ENCODE data around the gene TMEM184B. TPM values are rescaled to one million over a fixed set of nuclear protein-coding genes. Genes with fewer than 3 reads are reported as not detected.

TMEM184B gene
- total and polyA plus RNA-seq, 2 of the 8 experiments (the other 6 are each of a cell fraction or from before 2014, with no cell fraction given) = 41.6 to 81.0 TPM

DNA sequence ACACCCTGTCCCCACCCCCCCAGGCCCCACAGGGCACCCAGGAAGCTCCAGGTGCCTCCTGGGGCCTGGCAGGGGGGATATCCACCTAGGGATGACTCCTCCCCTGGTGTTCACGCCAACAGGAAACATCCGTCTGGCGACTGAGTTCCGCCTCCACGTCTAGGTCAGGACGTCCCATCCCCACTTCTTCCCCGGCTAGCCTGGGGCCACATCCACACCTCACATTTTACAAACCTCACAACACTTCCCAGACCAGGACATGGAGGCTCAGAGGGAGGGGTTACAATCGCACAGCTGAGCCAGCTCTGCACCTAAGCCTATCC lies 50.1 kb downstream of the TMEM184B start:
- no peaks in the 10 kb centered on the region for H3K9me3 ChIP-seq (ENCODE audit: insufficient read depth in 2 of 2, low read depth in 1 of 2, low read length in 1 of 2)
- H3K36me3 ChIP-seq (ENCODE audit: control insufficient read depth in 2 of 4, insufficient read depth in 4 of 4, low read length in 3 of 4) = peaks cover 0 to 11% (median 4%) of the 10 kb centered on the region in 4 experiments; a peak in 6 of 8 replicates
- no peak overlapping the region for H2BK20ac ChIP-seq (ENCODE audit: low read length)
- H4K5ac ChIP-seq (ENCODE audit: insufficient read length, low read depth, low read length) = no peak overlapping the region
- H3K79me2 ChIP-seq (ENCODE audit: control insufficient read depth in 1 of 2, insufficient read depth in 2 of 2, low read length in 2 of 2) = no peaks in the 10 kb centered on the region
- no peak overlapping the region for H3K27ac ChIP-seq (ENCODE audit: low read depth, low read length)
- H4K8ac ChIP-seq (ENCODE audit: extremely low read depth, insufficient read depth, low read length) = no peak overlapping the region
- H2BK12ac ChIP-seq (ENCODE audit: low read depth, low read length) = no peak overlapping the region
- POLR2A ChIA-PET (ENCODE audit: partially characterized antibody) = interaction anchor here (1.3 to 1.5 kb wide), 2 partner anchors 44 to 129 kb away, joined by 3 to 4 read pairs; no protein-coding TSS in a partner anchor
- FAIRE-seq (no peak), DNase-seq (ENCODE audit: low read depth in 1 of 2, low spot score in 2 of 2) (no peak)
- no peaks in the 10 kb centered on the region for H3K27me3 ChIP-seq (replicated peaks in 1 of 4; ENCODE audit: control insufficient read depth in 3 of 4, extremely low read depth in 1 of 4, insufficient read depth in 3 of 4, low read length in 3 of 4)
- no peak overlapping the region for H3K23ac ChIP-seq (ENCODE audit: insufficient read length)
- no peak overlapping the region for H2AK5ac ChIP-seq (ENCODE audit: low read depth, low read length)
- no peak overlapping the region for H4K91ac ChIP-seq (replicated peaks; ENCODE audit: insufficient read length, low read length)
- H3K14ac ChIP-seq (ENCODE audit: insufficient read length) = no peak overlapping the region
- no peak overlapping the region for H3K4me2 ChIP-seq (ENCODE audit: insufficient read depth in 1 of 2, low read depth in 2 of 2, low read length in 2 of 2)
- H3K18ac ChIP-seq (ENCODE audit: extremely low read depth, low read length) = no peak overlapping the region
- H4K20me1 ChIP-seq (replicated peaks in 1 of 2; ENCODE audit: control insufficient read depth in 1 of 2, insufficient read depth in 2 of 2, low read length in 2 of 2) = peaks cover 2 to 9% of the 10 kb centered on the region in 2 experiments
- H3K4ac ChIP-seq (replicated peaks; ENCODE audit: insufficient read length, low read depth, low read length) = no peak overlapping the region
- H3K56ac ChIP-seq (replicated peaks; ENCODE audit: insufficient read length, low read depth, low read length) = no peak overlapping the region
- H2BK15ac ChIP-seq (ENCODE audit: low read length) = no peak overlapping the region
- peaks cover 10 to 25% (median 16%) of the 10 kb centered on the region in 4 experiments for H3K4me1 ChIP-seq (replicated peaks in 1 of 4; ENCODE audit: control insufficient read depth in 3 of 4, insufficient read depth in 4 of 4, low read length in 3 of 4)
- no peaks in the 10 kb centered on the region for H3K23me2 ChIP-seq (ENCODE audit: low read depth, low read length)
- no peak overlapping the region for H3K9ac ChIP-seq (replicated peaks in 1 of 4; ENCODE audit: extremely low read depth in 1 of 4, low read depth in 3 of 4, low read length in 3 of 4)
- H3K79me1 ChIP-seq (ENCODE audit: low read depth, low read length) = no peaks in the 10 kb centered on the region; the same call in 1 of the 2 replicates
- H2BK120ac ChIP-seq (replicated peaks; ENCODE audit: low read depth, low read length) = no peak overlapping the region
- no peak overlapping the region for H2BK5ac ChIP-seq (ENCODE audit: low read depth, low read length)
- H2AFZ ChIP-seq (ENCODE audit: low read length) = no peak overlapping the region
- 89% methylated on average over 8 of the region's 8 CpGs; no CpG with 5 or more reads in 1 of the 2 experiments for WGBS, 2 experiments (ENCODE audit: extremely low coverage in 1 of 2, insufficient coverage in 1 of 2, insufficient read length in 1 of 2, insufficient replicate concordance in 2 of 2, low coverage in 1 of 2, low lambda C conversion rate in 2 of 2, missing lambda C conversion rate in 1 of 2)
- H3K4me3 ChIP-seq (ENCODE audit: extremely low read depth in 1 of 4, insufficient read depth in 2 of 4, low read depth in 3 of 4, low read length in 4 of 4) = no peak overlapping the region
- CTCF ChIA-PET (ENCODE audit: partially characterized antibody) = interaction anchor here (0.6 to 1.0 kb wide), 4 partner anchors 11 to 112 kb away, joined by 3 to 6 read pairs (median 3); partner anchors contain the start of gene BAIAP2L2
- TF ChIP-seq SUZ12 (IDR thresholded peaks at IDR 0.05; ENCODE audit: low read length) = no peak
- TF ChIP-seq SIX5 (IDR thresholded peaks at IDR 0.05; ENCODE audit: low read depth, low read length) = no peak
- no peak for TF ChIP-seq SIRT6 (IDR thresholded peaks at IDR 0.05; ENCODE audit: low read length)
- TF ChIP-seq POLR2A (IDR thresholded peaks at IDR 0.05; ENCODE audit: control extremely low read depth in 1 of 2, low read depth in 2 of 2, low read length in 2 of 2) = no peak
- TF ChIP-seq RAD21 (IDR thresholded peaks at IDR 0.05 in 1 of 2, conservative IDR thresholded peaks at IDR 0.05 in 1 of 2; ENCODE audit: low read depth in 2 of 2, low read length in 2 of 2) = no peak
- TF ChIP-seq ZNF274 (IDR thresholded peaks at IDR 0.05; ENCODE audit: borderline replicate concordance, extremely low read depth, low read length) = no peak
- no peak for TF ChIP-seq CBX5 (IDR thresholded peaks at IDR 0.05; ENCODE audit: low read depth, low read length)
- TF ChIP-seq EP300 (IDR thresholded peaks at IDR 0.05; ENCODE audit: borderline replicate concordance in 1 of 2, low read depth in 2 of 2, low read length in 2 of 2) = no peak
- no peak for TF ChIP-seq CHD1 (IDR thresholded peaks at IDR 0.05; ENCODE audit: low read depth, low read length)
- no peak for TF ChIP-seq ASH2L (IDR thresholded peaks at IDR 0.05; ENCODE audit: low read length)
- no peak for TF ChIP-seq KDM1A (IDR thresholded peaks at IDR 0.05; ENCODE audit: borderline replicate concordance, low read length)
- TF ChIP-seq JUN (IDR thresholded peaks at IDR 0.05; ENCODE audit: low read depth, low read length) = no peak
- no peak for TF ChIP-seq CTBP2 (IDR thresholded peaks at IDR 0.05; ENCODE audit: borderline replicate concordance, insufficient read depth, insufficient read length, low read length)
- TF ChIP-seq, protein P1, sequence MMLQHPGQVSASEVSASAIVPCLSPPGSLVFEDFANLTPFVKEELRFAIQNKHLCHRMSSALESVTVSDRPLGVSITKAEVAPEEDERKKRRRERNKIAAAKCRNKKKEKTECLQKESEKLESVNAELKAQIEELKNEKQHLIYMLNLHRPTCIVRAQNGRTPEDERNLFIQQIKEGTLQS (IDR thresholded peaks at IDR 0.05; ENCODE audit: insufficient read depth, low read depth, low read length) = no peak
